Measurements from ENCODE around the gene HDLBP.

Gene HDLBP

DNA sequence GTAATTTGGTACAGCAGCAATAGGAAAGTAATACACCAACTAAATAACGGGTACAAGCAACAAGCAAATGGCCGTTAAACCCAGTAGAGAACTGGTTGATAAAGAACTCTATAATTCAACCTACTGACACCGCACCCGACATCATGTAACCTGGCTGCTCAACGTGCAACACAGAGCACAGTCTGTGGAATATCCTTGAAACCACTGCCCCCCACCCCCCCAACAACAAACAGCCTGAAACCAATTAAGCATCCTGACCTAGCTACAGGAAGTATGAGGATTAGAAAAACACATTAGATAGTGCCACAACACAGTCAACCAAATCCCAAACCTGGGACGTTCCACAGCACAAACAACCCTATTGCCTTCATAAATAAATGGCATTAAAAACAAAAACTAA, 23.5 kb downstream of the HDLBP start:
- no peak overlapping the region for H3K27ac ChIP-seq (replicated peaks)
- H3K27me3 ChIP-seq (ENCODE audit: insufficient read depth, poor library complexity, severe bottlenecking), result no peaks in the 10 kb centered on the region
- TF ChIP-seq, protein P1, sequence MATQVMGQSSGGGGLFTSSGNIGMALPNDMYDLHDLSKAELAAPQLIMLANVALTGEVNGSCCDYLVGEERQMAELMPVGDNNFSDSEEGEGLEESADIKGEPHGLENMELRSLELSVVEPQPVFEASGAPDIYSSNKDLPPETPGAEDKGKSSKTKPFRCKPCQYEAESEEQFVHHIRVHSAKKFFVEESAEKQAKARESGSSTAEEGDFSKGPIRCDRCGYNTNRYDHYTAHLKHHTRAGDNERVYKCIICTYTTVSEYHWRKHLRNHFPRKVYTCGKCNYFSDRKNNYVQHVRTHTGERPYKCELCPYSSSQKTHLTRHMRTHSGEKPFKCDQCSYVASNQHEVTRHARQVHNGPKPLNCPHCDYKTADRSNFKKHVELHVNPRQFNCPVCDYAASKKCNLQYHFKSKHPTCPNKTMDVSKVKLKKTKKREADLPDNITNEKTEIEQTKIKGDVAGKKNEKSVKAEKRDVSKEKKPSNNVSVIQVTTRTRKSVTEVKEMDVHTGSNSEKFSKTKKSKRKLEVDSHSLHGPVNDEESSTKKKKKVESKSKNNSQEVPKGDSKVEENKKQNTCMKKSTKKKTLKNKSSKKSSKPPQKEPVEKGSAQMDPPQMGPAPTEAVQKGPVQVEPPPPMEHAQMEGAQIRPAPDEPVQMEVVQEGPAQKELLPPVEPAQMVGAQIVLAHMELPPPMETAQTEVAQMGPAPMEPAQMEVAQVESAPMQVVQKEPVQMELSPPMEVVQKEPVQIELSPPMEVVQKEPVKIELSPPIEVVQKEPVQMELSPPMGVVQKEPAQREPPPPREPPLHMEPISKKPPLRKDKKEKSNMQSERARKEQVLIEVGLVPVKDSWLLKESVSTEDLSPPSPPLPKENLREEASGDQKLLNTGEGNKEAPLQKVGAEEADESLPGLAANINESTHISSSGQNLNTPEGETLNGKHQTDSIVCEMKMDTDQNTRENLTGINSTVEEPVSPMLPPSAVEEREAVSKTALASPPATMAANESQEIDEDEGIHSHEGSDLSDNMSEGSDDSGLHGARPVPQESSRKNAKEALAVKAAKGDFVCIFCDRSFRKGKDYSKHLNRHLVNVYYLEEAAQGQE (IDR thresholded peaks at IDR 0.05; ENCODE audit: insufficient replicate concordance, low read depth), result no peak
- TF ChIP-seq SPI1 (IDR thresholded peaks at IDR 0.05; ENCODE audit: borderline replicate concordance, low read depth), result no peak
- no peak for TF ChIP-seq POLR2AphosphoS5 (IDR thresholded peaks at IDR 0.05; ENCODE audit: low read depth)
- TF ChIP-seq GABPA (IDR thresholded peaks at IDR 0.05; ENCODE audit: low read depth), result no peak
- TF ChIP-seq CTCF (IDR thresholded peaks at IDR 0.05; ENCODE audit: insufficient read depth, low read length), result no peak
- H3K4me3 ChIP-seq (replicated peaks; ENCODE audit: insufficient read depth, low read length), result no peak overlapping the region
- no peak for DNase-seq (ENCODE audit: low read depth in 1 of 2, low spot score in 1 of 2)

- no peaks in the 10 kb centered on the region for H3K27me3 ChIP-seq (ENCODE audit: insufficient read depth, poor library complexity, severe bottlenecking)
- no peak for DNase-seq (ENCODE audit: low read depth in 1 of 2, low spot score in 1 of 2)
- TF ChIP-seq SPI1 (IDR thresholded peaks at IDR 0.05; ENCODE audit: borderline replicate concordance, low read depth) (no peak), POLR2AphosphoS5 (IDR thresholded peaks at IDR 0.05; ENCODE audit: low read depth) (no peak), CTCF (IDR thresholded peaks at IDR 0.05; ENCODE audit: insufficient read depth, low read length) (no peak), GABPA (IDR thresholded peaks at IDR 0.05; ENCODE audit: low read depth) (no peak)
- TF ChIP-seq, protein P1 (IDR thresholded peaks at IDR 0.05; ENCODE audit: insufficient replicate concordance, low read depth), result no peak
- no peak overlapping the region for H3K27ac ChIP-seq (replicated peaks)
- no peak overlapping the region for H3K4me3 ChIP-seq (replicated peaks; ENCODE audit: insufficient read depth, low read length)
Observed at GRCh38 chr2:241291153-241291552, 24.3 kb downstream of the HDLBP start.

GRCh38 chr2:241289597-241289996, 25.9 kb downstream of the HDLBP start:
- H3K27me3 ChIP-seq (ENCODE audit: insufficient read depth, poor library complexity, severe bottlenecking), result no peaks in the 10 kb centered on the region
- DNase-seq (ENCODE audit: low read depth in 1 of 2, low spot score in 1 of 2), result no peak
- H3K4me3 ChIP-seq (replicated peaks; ENCODE audit: insufficient read depth, low read length), result no peak overlapping the region
- TF ChIP-seq, protein P1 (IDR thresholded peaks at IDR 0.05; ENCODE audit: insufficient replicate concordance, low read depth), result no peak
- no peak overlapping the region for H3K27ac ChIP-seq (replicated peaks)

GRCh38 chr2:241289053-241289452, 26.4 kb downstream of the HDLBP start:
- TF ChIP-seq CTCF (IDR thresholded peaks at IDR 0.05; ENCODE audit: insufficient read depth, low read length) (no peak), SPI1 (IDR thresholded peaks at IDR 0.05; ENCODE audit: borderline replicate concordance, low read depth) (no peak), POLR2AphosphoS5 (IDR thresholded peaks at IDR 0.05; ENCODE audit: low read depth) (no peak), GABPA (IDR thresholded peaks at IDR 0.05; ENCODE audit: low read depth) (no peak)
- TF ChIP-seq, protein P1 (IDR thresholded peaks at IDR 0.05; ENCODE audit: insufficient replicate concordance, low read depth), result no peak
- no peak overlapping the region for H3K27ac ChIP-seq (replicated peaks)

More at GRCh38 chr2:241289053-241289452, 26.4 kb downstream of the HDLBP start:
- H3K27me3 ChIP-seq (ENCODE audit: insufficient read depth, poor library complexity, severe bottlenecking), result no peaks in the 10 kb centered on the region
- DNase-seq (ENCODE audit: low read depth in 1 of 2, low spot score in 1 of 2), result no peak
- no peak overlapping the region for H3K4me3 ChIP-seq (replicated peaks; ENCODE audit: insufficient read depth, low read length)

Data from HL-60 (cell line).